GM12875 (cell line): ENCODE measurements around the gene C9orf57.
"Not testable (repeated sequence)": the region's sequence is repeated elsewhere in the genome, so short reads cannot be mapped to it uniquely, and the experiment has no call there.

ENCODE experiments used
- H3K4me3 ChIP-seq: one replicate; pipeline ENCODE4 v1.5.1; 2011; ENCODE audit warnings: low read depth, low read length, control low read depth
- TF ChIP-seq, protein P1 (sequence below): IDR thresholded peaks from 2 replicates; pipeline ENCODE4 v1.5.1; 2011; ENCODE audit warnings: low read depth, mild to moderate bottlenecking, control low read depth, inconsistent platforms, low read length, moderate library complexity, borderline replicate concordance; ENCODE audit not compliant: insufficient read depth

The C9orf57 gene

DNA sequence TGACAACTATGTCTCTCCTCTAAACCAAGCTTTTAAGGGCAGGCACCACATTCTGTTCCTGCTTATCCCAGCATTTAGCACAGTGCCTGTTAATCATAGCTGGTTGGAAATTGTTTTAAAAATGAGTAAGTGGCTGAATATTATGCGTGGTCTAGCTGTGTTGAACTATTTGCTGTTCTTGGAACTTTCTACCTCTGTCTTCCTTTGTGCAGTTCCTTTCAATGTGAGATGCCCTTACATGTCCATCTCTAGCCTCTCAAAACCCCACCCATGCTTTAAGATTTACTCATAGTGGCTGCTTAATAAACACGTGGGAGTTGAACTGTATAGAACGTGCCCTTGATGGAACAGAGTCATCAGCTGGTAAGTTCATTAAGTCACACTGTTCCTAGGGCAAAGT lies 34.5 kb downstream of the C9orf57 start:
- no peak overlapping the region for H3K4me3 ChIP-seq
- TF ChIP-seq, protein P1, sequence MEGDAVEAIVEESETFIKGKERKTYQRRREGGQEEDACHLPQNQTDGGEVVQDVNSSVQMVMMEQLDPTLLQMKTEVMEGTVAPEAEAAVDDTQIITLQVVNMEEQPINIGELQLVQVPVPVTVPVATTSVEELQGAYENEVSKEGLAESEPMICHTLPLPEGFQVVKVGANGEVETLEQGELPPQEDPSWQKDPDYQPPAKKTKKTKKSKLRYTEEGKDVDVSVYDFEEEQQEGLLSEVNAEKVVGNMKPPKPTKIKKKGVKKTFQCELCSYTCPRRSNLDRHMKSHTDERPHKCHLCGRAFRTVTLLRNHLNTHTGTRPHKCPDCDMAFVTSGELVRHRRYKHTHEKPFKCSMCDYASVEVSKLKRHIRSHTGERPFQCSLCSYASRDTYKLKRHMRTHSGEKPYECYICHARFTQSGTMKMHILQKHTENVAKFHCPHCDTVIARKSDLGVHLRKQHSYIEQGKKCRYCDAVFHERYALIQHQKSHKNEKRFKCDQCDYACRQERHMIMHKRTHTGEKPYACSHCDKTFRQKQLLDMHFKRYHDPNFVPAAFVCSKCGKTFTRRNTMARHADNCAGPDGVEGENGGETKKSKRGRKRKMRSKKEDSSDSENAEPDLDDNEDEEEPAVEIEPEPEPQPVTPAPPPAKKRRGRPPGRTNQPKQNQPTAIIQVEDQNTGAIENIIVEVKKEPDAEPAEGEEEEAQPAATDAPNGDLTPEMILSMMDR = no peak

DNA sequence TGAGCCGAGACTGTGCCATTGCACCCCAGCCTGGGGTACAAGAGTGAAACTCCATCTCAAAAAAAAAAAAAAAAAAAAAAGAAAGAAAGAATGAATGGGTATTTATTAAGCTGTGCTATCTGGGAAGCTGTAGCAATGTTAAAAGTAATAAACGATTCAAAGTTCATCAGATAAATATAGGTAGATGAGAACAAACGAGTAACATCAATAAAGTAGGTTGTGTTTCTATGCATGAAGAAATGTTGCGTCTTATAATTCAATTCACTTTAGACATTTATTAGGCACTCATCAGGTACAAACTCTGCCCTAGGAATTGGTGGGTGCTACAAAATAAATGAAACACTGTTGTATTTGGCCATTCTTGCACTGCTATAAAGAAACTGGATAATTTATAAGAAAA lies 36.8 kb downstream of the C9orf57 start:
- TF ChIP-seq, protein P1 = no peak
- H3K4me3 ChIP-seq = no peak overlapping the region

DNA sequence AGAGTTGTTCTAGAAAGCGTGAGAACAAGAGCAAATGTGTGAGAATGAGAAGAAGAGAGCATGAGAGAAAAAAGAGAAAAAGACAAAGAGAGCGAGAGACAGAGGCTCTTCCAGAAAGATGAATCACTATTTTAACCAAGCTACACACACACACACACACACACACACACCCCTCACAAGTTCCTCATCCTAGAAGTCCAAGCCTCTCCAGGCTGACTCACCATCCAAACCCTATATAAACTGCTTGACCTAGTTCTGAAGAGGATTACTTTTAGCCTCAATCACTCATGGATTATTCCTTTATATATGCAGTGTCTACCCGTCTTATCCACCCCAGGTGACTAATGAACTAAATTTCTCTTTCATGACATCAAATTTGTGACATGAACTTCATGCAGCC lies 37.6 kb downstream of the C9orf57 start:
- TF ChIP-seq, protein P1 = no peak
- H3K4me3 ChIP-seq = no peak overlapping the region

DNA sequence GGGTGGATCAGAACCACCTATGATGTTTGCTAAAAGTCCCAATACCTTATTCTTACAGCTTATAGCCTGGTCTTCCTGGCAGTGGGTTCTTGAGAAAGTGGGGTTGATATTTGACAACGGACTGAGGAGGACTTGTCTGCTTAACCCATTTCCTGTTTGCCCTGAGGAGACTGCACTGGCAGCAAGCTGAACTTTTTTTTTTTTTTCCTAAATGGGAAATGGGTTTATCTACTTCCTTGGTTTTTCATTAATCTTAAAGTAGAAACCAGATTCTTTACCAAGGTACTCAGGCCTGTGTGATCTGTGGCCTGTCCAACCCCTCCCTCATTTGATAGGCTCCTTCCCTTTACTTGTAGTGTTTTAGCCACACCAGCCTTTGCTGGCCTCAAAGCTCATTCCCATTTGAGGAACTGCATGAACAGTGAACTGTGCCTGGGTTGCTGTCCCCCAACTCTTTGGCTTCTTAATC lies 47.1 kb downstream of the C9orf57 start:
- H3K4me3 ChIP-seq = no peak overlapping the region
- TF ChIP-seq, protein P1 = no peak

DNA sequence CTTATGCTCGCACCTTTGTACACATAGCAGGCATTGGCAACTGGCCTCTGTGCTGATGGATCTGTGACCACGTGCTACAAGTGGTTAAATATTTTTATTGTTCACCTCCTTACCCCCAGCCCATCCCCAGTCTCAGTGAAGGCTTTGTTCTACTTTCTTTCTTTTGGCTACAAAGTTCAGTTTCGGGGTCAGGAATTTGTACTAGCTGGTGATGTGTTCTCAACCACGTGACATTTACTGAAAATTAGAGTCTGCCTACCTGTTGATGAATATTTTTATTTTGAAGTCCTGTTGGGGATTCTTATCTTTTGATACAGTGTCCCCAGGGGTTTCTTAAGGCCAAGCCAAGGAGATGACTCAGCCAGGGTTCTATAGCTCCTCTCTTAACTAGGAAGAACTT lies 47.8 kb downstream of the C9orf57 start:
- TF ChIP-seq, protein P1 = no peak
- no peak overlapping the region for H3K4me3 ChIP-seq

DNA sequence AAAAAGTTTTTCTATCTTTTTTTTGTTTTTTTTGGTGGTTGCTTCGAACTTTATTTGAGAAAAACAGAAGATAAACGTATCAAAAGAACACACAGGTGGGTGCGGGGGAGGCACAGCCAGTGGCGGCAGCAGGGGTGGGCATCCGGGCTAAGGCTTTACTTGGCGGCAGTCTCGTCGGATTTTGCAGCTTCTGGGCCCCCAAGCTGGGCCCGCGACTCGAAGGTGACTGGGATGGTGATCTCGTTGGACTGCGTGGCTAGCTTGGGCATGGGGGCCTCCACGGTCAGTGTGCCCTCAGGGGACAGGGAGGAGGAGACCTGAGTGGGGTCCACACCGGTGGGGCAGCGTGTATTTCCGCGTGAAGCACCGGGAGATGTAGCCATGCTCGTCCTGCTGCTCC lies 52.7 kb downstream of the C9orf57 start:
- not testable (repeated sequence) for H3K4me3 ChIP-seq

DNA sequence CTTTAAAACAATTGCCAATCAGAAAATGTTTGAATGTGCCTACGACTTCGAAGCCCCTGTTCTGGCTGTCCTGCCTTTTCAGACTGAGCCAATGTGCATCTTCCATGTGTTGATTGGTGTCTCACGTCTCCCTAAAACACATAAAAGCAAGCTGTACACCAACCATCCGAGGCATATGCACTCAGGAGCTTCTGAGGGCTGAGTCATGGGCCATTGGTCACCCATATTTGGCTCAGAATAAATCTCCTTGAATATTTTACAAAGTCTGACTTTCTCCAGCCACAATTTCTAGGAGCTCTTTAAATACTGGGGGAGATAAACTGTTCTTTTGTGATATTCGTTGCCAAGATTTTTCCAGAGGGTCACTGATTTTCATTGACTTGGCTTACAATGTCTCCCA lies 53.9 kb downstream of the C9orf57 start:
- TF ChIP-seq, protein P1 = no peak
- no peak overlapping the region for H3K4me3 ChIP-seq

DNA sequence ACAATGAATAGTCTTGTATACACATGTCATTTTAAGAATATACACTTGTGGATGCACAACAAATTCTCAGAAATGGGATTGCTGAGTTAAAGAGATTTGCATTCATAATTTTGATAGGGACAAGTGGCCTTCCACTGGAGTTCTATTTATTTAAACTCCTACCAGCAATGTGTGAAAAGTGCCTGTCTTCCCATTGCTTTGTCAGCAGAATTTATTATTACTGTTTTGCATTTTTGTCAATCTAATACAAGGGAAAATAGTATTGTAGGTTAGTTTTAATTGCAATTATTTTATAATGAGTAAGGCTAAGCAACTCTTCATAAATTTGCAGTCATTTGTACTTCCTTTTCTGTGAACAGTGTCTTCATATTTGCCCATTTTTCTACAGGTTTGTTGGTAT lies 55.0 kb downstream of the C9orf57 start:
- no peak overlapping the region for H3K4me3 ChIP-seq
- TF ChIP-seq, protein P1 = no peak
